Panc1 (cell line): Measurements from ENCODE around the gene D2HGDH. TPM values are rescaled to one million over a fixed set of nuclear protein-coding genes. Genes with fewer than 3 reads are reported as not detected.

Experiments used
- ATAC-seq: fragments of 200-7000 bp; cut with Tn5 transposase; 2 replicates; pipeline ENCODE4 v1.9.1; 2020; ENCODE audit warnings: mild to moderate bottlenecking, moderate library complexity
- Bru-seq: library from RNA; stranded (reverse); fragments of 400-500 nt; gene quantifications from one replicate; lab custom pipeline; 2021; lab: Mats Ljungman, UMichigan
- BruChase-seq, 2 experiments: library from RNA; stranded (reverse); fragments of 400-500 nt; gene quantifications; one replicate each; lab custom pipeline; 2021; lab: Mats Ljungman, UMichigan
- BruUV-seq: library from RNA; stranded (reverse); fragments of 400-500 nt; replicated peaks from 2 replicates; lab custom pipeline; 2021; lab: Mats Ljungman, UMichigan
- CTCF ChIA-PET: fragments of 300-600 bp; sonication (Branson Sonifier 250); formaldehyde crosslinking; loops from one replicate; lab custom pipeline; 2022; ENCODE audit warnings: antibody characterized with exemption; lab: Charles Lee
- POLR2A ChIA-PET: fragments of 300-600 bp; sonication (Branson Sonifier 250); formaldehyde crosslinking; loops from one replicate; lab custom pipeline; 2022; ENCODE audit warnings: antibody characterized with exemption; lab: Charles Lee
- DNase-seq: peaks from one replicate; pipeline ENCODE4 v3.0.0-alpha.2; 2010; ENCODE audit warnings: low read depth, low spot score
- H3K27ac ChIP-seq: 2 replicates; pipeline ENCODE4 v1.5.1; 2011; ENCODE audit warnings: mild to moderate bottlenecking, low read length, inconsistent platforms
- H3K27me3 ChIP-seq: fragments of 200-500 bp; sonication (Bioruptor generic); 2 replicates; pipeline ENCODE4 v1.6.0; 2014; ENCODE audit warnings: low read length, inconsistent platforms; ENCODE audit not compliant: control insufficient read depth, insufficient read depth
- H3K36me3 ChIP-seq: fragments of 200-500 bp; sonication (Bioruptor generic); 2 replicates; pipeline ENCODE4 v1.5.1; 2014; ENCODE audit warnings: inconsistent platforms, mild to moderate bottlenecking, low read length, moderate library complexity; ENCODE audit not compliant: control insufficient read depth, insufficient read depth
- H3K4me1 ChIP-seq: 2 replicates; pipeline ENCODE4 v1.5.1; 2011; ENCODE audit warnings: inconsistent platforms, mild to moderate bottlenecking, low read length, moderate library complexity; ENCODE audit not compliant: control insufficient read depth, insufficient read depth
- H3K4me3 ChIP-seq, 2 experiments: 2 replicates each; pipeline ENCODE4 v1.5.1; 2011 to 2012; ENCODE audit warnings: low read depth in 2 of 2, low read length in 2 of 2, mild to moderate bottlenecking in 2 of 2, inconsistent platforms in 1 of 2, moderate library complexity in 1 of 2
- H3K9me3 ChIP-seq: fragments of 200-500 bp; sonication (Bioruptor generic); 2 replicates; pipeline ENCODE4 v1.5.1; 2014; ENCODE audit warnings: low read depth, mild to moderate bottlenecking, inconsistent platforms, low read length, moderate library complexity; ENCODE audit not compliant: control insufficient read depth, insufficient read depth
- POLR2AphosphoS5 ChIP-seq: IDR thresholded peaks from 2 replicates; pipeline ENCODE4 v1.6.1; 2012; ENCODE audit warnings: mild to moderate bottlenecking, low read depth, low read length, moderate library complexity
- SIN3A ChIP-seq: IDR thresholded peaks from 2 replicates; pipeline ENCODE4 v1.6.1; 2012; ENCODE audit warnings: low read depth, mild to moderate bottlenecking, low read length, moderate library complexity, borderline replicate concordance; ENCODE audit not compliant: insufficient read depth
- TCF7L2 ChIP-seq: IDR thresholded peaks from 2 replicates; pipeline ENCODE4 v1.6.1; 2011; ENCODE audit warnings: mild to moderate bottlenecking, low read depth, low read length, inconsistent platforms
- in situ Hi-C: cut with HindIII; loops from 2 replicates; pipeline ENCODE4 v1.10.0; 2016; ENCODE audit warnings: low sequenced_read_pairs, low pct_unique_long_range_greater_than_20kb
- intact Hi-C: fragments of 100-400 bp; cut with micrococcal nuclease; formaldehyde crosslinking; loops from one replicate; pipeline ENCODE4 v1.10.0; 2022; ENCODE audit not compliant: unreplicated experiment
- long read RNA-seq: library from polyadenylated mRNA; unstranded; transcript quantifications from one replicate; pipeline ENCODE4 v2.0.0, GENCODE V29; 2021; ENCODE audit not compliant: unreplicated experiment
- polyA plus RNA-seq: library from polyadenylated mRNA; unstranded; fragments of >200 nt; gene quantifications from one replicate; pipeline ENCODE4 v1.2.1, GENCODE V29; 2012; ENCODE audit warnings: missing spikeins; ENCODE audit not compliant: insufficient read length
- total RNA-seq: library from RNA; stranded (reverse); gene quantifications from one replicate; pipeline ENCODE4 v1.2.1, GENCODE V29; 2021; ENCODE audit not compliant: unreplicated experiment
- TF ChIP-seq, protein P1 (sequence below), 2 experiments: IDR thresholded peaks; 2 replicates each; pipeline ENCODE4 v1.6.1; 2011 to 2012; ENCODE audit warnings: low read depth in 2 of 2, control low read depth in 1 of 2, low read length in 1 of 2, mild to moderate bottlenecking in 1 of 2, moderate library complexity in 1 of 2; ENCODE audit not compliant: insufficient read depth in 1 of 2
- TF ChIP-seq, protein P2 (sequence below): fragments of 450-650 bp; IDR thresholded peaks from 2 replicates; pipeline ENCODE4 v1.5.1; 2017; ENCODE audit warnings: mild to moderate bottlenecking

Gene D2HGDH
- total RNA-seq: 53.0 TPM
- polyA plus RNA-seq: 71.6 TPM
- percentile 72 among the genes with signal in this experiment for Bru-seq, nascent RNA
- percentile 85 among the genes with signal in this experiment for BruChase-seq, experiment 1, labeled RNA remaining after a 2-hour chase
- percentile 87 among the genes with signal in this experiment for BruChase-seq, experiment 2, labeled RNA remaining after a 6-hour chase
- long read RNA-seq, transcript D2HGDH-201 (10 exons, 2,617 nt): major isoform, 32 of 143 reads
- long read RNA-seq, transcript D2HGDH-213 (4 exons, 1,026 nt): minor isoform, 6 of 143 reads
- long read RNA-seq, partial matches to known transcripts: 32 of 143 reads
- long read RNA-seq, other reads (novel, unspliced or antisense): 71 of 143 reads

DNA sequence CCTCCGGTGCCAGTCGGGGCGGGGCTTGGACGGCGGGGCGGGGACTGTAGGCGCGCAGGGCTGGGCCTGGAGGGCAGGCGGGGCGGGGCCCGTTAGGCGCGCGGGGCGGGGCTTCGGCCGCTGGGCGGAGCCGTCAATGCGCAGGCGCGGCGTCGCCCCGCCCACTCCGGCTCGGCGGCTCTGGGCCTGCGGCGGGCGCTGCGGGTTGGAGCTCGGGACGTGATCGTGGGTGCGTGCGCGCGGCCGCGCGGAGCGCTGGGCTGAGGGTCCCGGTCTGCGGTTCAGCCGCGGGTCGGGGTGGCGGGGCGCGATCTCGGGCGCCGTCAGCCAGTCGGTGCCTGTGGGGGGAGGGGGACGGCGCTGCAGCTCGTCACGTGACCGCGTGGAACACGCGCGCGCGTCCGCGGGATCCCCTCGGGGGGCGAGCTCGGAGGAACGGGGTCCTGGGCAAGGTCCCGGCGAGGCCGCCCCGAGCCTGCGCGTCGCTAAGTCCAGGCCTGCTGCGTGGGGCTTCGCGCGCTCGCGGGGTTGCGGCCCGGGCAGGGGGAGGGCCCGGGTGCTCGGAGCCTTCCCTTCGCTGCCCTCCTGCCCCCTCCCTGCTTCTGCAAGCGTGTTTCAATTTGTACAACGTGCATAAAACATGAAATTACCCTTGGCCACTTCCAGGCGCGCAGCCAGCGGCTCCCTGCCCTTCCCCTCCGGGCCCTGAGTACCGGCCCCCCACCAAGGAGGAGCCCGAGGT lies at the start of gene D2HGDH:
D2HGDH (plus strand) TSS at position 164 of the 742 bp plus-strand sequence. CDS start 595 bp downstream, outside the sequence.
- intact Hi-C loops: loop anchor here (10.0 kb wide), 1 partner anchor 140 kb away; no protein-coding TSS in a partner anchor
- Histone ChIP-seq H3K4me1 (peaks cover 4% of the 10 kb centered on the region; the same call in 1 of the 2 replicates), H3K4me3 (peak within 1 kb of the TSS; percentile 75 to 83), H3K9me3 (no peaks in the 10 kb centered on the region), H3K27ac (peak within 1 kb of the TSS; percentile 83), H3K27me3 (no peaks in the 10 kb centered on the region), H3K36me3 (no peaks in the 10 kb centered on the region)
- TF ChIP-seq TCF7L2 (no peak), SIN3A (peak; percentile 26; the same call in 1 of the 2 replicates), POLR2AphosphoS5 (peak; percentile 85)
- TF ChIP-seq, protein P1, sequence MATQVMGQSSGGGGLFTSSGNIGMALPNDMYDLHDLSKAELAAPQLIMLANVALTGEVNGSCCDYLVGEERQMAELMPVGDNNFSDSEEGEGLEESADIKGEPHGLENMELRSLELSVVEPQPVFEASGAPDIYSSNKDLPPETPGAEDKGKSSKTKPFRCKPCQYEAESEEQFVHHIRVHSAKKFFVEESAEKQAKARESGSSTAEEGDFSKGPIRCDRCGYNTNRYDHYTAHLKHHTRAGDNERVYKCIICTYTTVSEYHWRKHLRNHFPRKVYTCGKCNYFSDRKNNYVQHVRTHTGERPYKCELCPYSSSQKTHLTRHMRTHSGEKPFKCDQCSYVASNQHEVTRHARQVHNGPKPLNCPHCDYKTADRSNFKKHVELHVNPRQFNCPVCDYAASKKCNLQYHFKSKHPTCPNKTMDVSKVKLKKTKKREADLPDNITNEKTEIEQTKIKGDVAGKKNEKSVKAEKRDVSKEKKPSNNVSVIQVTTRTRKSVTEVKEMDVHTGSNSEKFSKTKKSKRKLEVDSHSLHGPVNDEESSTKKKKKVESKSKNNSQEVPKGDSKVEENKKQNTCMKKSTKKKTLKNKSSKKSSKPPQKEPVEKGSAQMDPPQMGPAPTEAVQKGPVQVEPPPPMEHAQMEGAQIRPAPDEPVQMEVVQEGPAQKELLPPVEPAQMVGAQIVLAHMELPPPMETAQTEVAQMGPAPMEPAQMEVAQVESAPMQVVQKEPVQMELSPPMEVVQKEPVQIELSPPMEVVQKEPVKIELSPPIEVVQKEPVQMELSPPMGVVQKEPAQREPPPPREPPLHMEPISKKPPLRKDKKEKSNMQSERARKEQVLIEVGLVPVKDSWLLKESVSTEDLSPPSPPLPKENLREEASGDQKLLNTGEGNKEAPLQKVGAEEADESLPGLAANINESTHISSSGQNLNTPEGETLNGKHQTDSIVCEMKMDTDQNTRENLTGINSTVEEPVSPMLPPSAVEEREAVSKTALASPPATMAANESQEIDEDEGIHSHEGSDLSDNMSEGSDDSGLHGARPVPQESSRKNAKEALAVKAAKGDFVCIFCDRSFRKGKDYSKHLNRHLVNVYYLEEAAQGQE (IDR thresholded peaks at IDR 0.05; ENCODE audit: insufficient read depth in 1 of 2, low read depth in 2 of 2, low read length in 1 of 2): no peak
- TF ChIP-seq, protein P2, sequence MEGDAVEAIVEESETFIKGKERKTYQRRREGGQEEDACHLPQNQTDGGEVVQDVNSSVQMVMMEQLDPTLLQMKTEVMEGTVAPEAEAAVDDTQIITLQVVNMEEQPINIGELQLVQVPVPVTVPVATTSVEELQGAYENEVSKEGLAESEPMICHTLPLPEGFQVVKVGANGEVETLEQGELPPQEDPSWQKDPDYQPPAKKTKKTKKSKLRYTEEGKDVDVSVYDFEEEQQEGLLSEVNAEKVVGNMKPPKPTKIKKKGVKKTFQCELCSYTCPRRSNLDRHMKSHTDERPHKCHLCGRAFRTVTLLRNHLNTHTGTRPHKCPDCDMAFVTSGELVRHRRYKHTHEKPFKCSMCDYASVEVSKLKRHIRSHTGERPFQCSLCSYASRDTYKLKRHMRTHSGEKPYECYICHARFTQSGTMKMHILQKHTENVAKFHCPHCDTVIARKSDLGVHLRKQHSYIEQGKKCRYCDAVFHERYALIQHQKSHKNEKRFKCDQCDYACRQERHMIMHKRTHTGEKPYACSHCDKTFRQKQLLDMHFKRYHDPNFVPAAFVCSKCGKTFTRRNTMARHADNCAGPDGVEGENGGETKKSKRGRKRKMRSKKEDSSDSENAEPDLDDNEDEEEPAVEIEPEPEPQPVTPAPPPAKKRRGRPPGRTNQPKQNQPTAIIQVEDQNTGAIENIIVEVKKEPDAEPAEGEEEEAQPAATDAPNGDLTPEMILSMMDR: no peak
- in situ Hi-C loops: no loop called here
- no TSS peak for BruUV-seq
- CTCF ChIA-PET: interaction anchor here (0.9 to 1.0 kb wide), 2 partner anchors 48 to 144 kb away, joined by 4 read pairs; partner anchors contain the start of gene DTYMK
- POLR2A ChIA-PET: interaction anchor here (0.6 to 1.2 kb wide), 2 partner anchors 33 to 66 kb away, joined by 3 to 9 read pairs; no protein-coding TSS in a partner anchor
- no peak for DNase-seq
- ATAC-seq: peak; percentile 92

DNA sequence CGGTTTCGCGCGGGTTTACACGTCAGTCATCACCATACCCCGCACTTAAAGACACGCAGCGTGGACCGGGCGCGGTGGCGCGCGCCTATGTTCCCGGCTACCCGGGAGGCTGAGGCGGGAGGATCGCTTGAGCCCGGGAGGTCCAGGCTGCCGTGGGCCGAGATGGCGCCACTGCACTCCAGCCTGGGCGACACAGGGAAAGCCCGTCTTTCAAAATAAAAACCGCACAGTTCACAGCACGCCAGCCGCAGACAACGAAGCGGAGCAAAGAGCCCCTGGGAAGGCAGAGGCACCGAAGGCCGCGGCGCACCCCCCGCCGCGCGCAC lies 48.1 kb upstream of the D2HGDH start:
- Histone ChIP-seq H3K9me3 (no peaks in the 10 kb centered on the region), H3K36me3 (peaks cover 17% of the 10 kb centered on the region), H3K27ac (peak overlapping the region; percentile 51), H3K4me1 (peaks cover 14% of the 10 kb centered on the region), H3K27me3 (no peaks in the 10 kb centered on the region), H3K4me3 (peak overlapping the region; percentile 52 to 97)
- ChIA-PET POLR2A (interaction anchor here (0.6 to 0.8 kb wide), 4 partner anchors 11 to 29 kb away, joined by 3 to 7 read pairs (median 4); partner anchors contain the start of gene ING5), CTCF (interaction anchor here (0.7 kb wide), 1 partner anchor 48 kb away, joined by 4 read pairs; no protein-coding TSS in a partner anchor)
- DNase-seq: no peak
- in situ Hi-C loops (no loop called here), intact Hi-C loops (no loop called here)
- no TSS peak for BruUV-seq
- no peak for TF ChIP-seq SIN3A
- peak; percentile 32 for ATAC-seq
